Endodermal cell (in vitro differentiated cells): ENCODE measurements around the gene NNT. TPM values are rescaled to one million over a fixed set of nuclear protein-coding genes. Genes with fewer than 3 reads are reported as not detected.

ENCODE experiments used
- DNase-seq: peaks from one replicate; pipeline ENCODE4 v3.0.0-alpha.2; 2017
- H3K27ac ChIP-seq: 2 replicates; pipeline ENCODE4 v1.5.1; 2013; ENCODE audit warnings: mild to moderate bottlenecking, low read depth, low read length, moderate library complexity
- H3K27me3 ChIP-seq: 2 replicates; pipeline ENCODE4 v1.6.1; 2013; ENCODE audit warnings: mild to moderate bottlenecking, low read length, moderate library complexity; ENCODE audit not compliant: insufficient read depth, control insufficient read depth, poor library complexity, severe bottlenecking
- H3K36me3 ChIP-seq: 2 replicates; pipeline ENCODE4 v1.7.0; 2013; ENCODE audit warnings: mild to moderate bottlenecking, low read length, moderate library complexity; ENCODE audit not compliant: control insufficient read depth, insufficient read depth
- H3K4me1 ChIP-seq: one replicate; pipeline ENCODE4 v1.7.0; 2013; ENCODE audit warnings: low read length; ENCODE audit not compliant: control insufficient read depth, insufficient read depth
- H3K4me3 ChIP-seq: 2 replicates; pipeline ENCODE4 v1.5.1; 2013; ENCODE audit warnings: mild to moderate bottlenecking, low read length, moderate library complexity
- H3K9ac ChIP-seq: 2 replicates; pipeline ENCODE4 v1.6.1; 2013; ENCODE audit warnings: mild to moderate bottlenecking, low read length, moderate library complexity; ENCODE audit not compliant: poor library complexity, severe bottlenecking; ENCODE audit errors: extremely low read depth
- H3K9me3 ChIP-seq: 2 replicates; pipeline ENCODE4 v1.6.1; 2013; ENCODE audit warnings: mild to moderate bottlenecking, low read length, moderate library complexity; ENCODE audit not compliant: control insufficient read depth
- H3K27ac Mint-ChIP-seq: 2 replicates; pipeline ENCODE4 v1.8.0; 2020; ENCODE audit warnings: mixed read lengths
- H3K27me3 Mint-ChIP-seq: 2 replicates; pipeline ENCODE4 v1.8.0; 2021; ENCODE audit warnings: mild to moderate bottlenecking, mixed read lengths; ENCODE audit not compliant: insufficient read depth
- H3K36me3 Mint-ChIP-seq: 2 replicates; pipeline ENCODE4 v1.8.0; 2020; ENCODE audit warnings: low read depth, mixed read lengths
- H3K4me1 Mint-ChIP-seq: 2 replicates; pipeline ENCODE4 v1.8.0; 2020; ENCODE audit warnings: mixed read lengths
- H3K4me3 Mint-ChIP-seq: 2 replicates; pipeline ENCODE4 v1.8.0; 2020; ENCODE audit warnings: mild to moderate bottlenecking, moderate library complexity, mixed read lengths
- H3K9me3 Mint-ChIP-seq: 2 replicates; pipeline ENCODE4 v1.8.0; 2020; ENCODE audit warnings: mild to moderate bottlenecking, mixed read lengths
- WGBS, 2 experiments: methylation state at CpG; one replicate each; pipeline versions ENCODE4 v1.1.5 to v1.1.7; 2013; ENCODE audit warnings: missing lambda C conversion rate in 2 of 2, mixed read lengths in 1 of 2; ENCODE audit not compliant: insufficient coverage in 1 of 2, insufficient read length in 1 of 2; 5-methylcytosine and 5-hydroxymethylcytosine counted together
- total RNA-seq, 2 donors: library from RNA; stranded (reverse); fragmentation: NEBNext Ultra II Directional in 1 of 2; extraction: Animal tissue kit (Norgen Biotek cat#: 25700) in 1 of 2; gene quantifications; 2 replicates in 1 of 2; 3 replicates in 1 of 2; pipeline ENCODE4 v1.2.1, GENCODE V29; 2021
- TF ChIP-seq, protein P1 (sequence below): fragments of 200-600 bp; sonication (generic); conservative IDR thresholded peaks from 2 replicates; pipeline ENCODE4 v1.5.0; 2021; ENCODE audit warnings: antibody characterized with exemption, mild to moderate bottlenecking

NNT gene
- total RNA-seq, 2 donors from 2014 or later, result 27.5 to 27.9 TPM

DNA sequence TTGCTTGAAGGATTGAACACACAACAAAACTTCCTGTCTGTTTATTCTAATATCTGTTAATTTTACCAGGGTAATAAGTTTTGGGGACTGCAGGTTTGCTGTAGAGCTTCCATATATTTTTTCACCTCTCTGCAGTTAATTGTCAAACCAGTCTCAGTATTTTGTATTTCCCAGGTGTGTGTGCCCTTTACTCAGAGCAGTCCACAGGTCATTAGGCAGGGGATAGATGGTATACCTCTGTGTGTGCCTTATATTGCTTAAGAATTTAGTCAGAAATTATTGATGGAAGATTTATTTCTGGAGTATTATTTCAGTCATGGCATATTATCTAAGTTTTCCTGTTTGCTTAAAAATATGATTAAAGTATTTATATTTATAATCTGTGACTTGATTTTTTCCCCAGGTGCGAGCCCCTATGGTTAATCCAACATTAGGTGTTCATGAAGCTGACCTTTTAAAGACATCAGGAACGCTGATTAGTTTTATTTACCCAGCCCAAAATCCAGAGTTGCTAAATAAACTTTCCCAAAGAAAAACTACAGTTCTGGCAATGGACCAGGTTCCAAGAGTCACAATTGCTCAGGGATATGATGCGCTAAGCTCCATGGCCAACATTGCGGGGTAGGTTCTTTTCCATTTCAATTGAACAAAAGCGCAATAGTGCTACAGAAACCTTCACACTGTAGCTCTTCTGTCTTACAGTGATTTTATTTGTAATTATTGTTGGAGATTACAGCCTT, 12.6 kb downstream of the NNT start:
- H3K4me3 Mint-ChIP-seq, result no peak overlapping the region

DNA sequence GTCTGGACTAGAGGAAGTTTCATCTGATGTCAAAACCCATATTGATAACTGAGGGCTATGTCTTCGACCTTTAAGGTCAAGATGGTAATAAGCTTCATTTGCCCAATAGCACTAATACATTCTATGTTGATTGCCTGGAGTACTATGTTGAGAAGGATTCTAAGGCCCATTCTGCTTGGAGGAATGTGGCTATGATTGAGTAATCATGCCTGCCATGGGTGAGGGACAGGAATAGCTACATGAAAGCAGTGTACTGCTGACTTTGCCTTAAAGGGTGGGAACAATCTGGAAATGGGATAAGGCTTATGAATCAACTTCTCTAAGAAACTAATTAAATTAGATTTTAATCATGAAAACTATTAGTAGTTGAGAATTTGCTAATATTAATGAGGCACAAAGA, 13.6 kb downstream of the NNT start:
- H3K9me3 Mint-ChIP-seq, result no peaks in the 10 kb centered on the region

More for the DNA sequence above, 12.6 kb downstream of the NNT start:
- Histone ChIP-seq H3K9ac (no peak overlapping the region), H3K4me3 (no peak overlapping the region), H3K9me3 (no peaks in the 10 kb centered on the region), H3K4me1 (no peaks in the 10 kb centered on the region), H3K36me3 (peaks cover 50% of the 10 kb centered on the region), H3K27me3 (no peaks in the 10 kb centered on the region), H3K27ac (no peak overlapping the region)
- Mint-ChIP-seq H3K4me1 (no peaks in the 10 kb centered on the region), H3K36me3 (peaks cover 23% of the 10 kb centered on the region), H3K27ac (no peak overlapping the region), H3K9me3 (no peaks in the 10 kb centered on the region), H3K27me3 (no peaks in the 10 kb centered on the region)
- TF ChIP-seq, protein P1, sequence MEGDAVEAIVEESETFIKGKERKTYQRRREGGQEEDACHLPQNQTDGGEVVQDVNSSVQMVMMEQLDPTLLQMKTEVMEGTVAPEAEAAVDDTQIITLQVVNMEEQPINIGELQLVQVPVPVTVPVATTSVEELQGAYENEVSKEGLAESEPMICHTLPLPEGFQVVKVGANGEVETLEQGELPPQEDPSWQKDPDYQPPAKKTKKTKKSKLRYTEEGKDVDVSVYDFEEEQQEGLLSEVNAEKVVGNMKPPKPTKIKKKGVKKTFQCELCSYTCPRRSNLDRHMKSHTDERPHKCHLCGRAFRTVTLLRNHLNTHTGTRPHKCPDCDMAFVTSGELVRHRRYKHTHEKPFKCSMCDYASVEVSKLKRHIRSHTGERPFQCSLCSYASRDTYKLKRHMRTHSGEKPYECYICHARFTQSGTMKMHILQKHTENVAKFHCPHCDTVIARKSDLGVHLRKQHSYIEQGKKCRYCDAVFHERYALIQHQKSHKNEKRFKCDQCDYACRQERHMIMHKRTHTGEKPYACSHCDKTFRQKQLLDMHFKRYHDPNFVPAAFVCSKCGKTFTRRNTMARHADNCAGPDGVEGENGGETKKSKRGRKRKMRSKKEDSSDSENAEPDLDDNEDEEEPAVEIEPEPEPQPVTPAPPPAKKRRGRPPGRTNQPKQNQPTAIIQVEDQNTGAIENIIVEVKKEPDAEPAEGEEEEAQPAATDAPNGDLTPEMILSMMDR, result no peak
- 95 to 100% methylated on average over 3 to 5 of the region's 5 CpGs for WGBS, 2 experiments
- DNase-seq, result no peak

DNA sequence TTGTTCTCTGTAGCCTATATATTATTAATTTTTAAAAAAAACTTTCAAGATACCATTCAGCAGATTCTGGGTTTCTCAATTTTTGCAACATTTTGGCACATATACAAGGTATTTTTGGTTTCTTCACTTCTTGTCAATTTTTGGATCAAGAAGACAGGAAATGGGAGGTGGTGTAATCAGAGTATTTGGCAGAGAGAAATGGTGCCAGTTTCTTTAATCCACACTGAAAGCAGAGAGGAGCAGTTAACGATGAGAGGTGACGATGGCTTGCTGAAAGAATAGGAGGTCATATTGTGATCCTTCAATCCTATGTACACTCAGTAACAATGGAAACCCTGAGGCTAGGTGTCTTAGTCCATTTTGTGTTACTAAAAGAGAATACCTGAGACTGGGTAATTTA, 16.4 kb downstream of the NNT start:
- WGBS, 2 experiments, result 92 to 97% methylated on average over 2 of the region's 2 CpGs
- Histone ChIP-seq H3K36me3 (peaks cover 35% of the 10 kb centered on the region), H3K9ac (no peak overlapping the region), H3K27ac (no peak overlapping the region), H3K4me1 (no peaks in the 10 kb centered on the region), H3K27me3 (no peaks in the 10 kb centered on the region), H3K9me3 (no peaks in the 10 kb centered on the region), H3K4me3 (no peak overlapping the region)
- peaks cover 16% of the 10 kb centered on the region for H3K36me3 Mint-ChIP-seq
- H3K27ac Mint-ChIP-seq, result no peak overlapping the region
- DNase-seq, result no peak
- no peaks in the 10 kb centered on the region for H3K9me3 Mint-ChIP-seq
- TF ChIP-seq, protein P1, result no peak
- H3K27me3 Mint-ChIP-seq, result no peaks in the 10 kb centered on the region
- H3K4me3 Mint-ChIP-seq, result no peak overlapping the region
- no peaks in the 10 kb centered on the region for H3K4me1 Mint-ChIP-seq

More for the DNA sequence above, 13.6 kb downstream of the NNT start:
- H3K4me3 ChIP-seq, result no peak overlapping the region
- Mint-ChIP-seq H3K27ac (no peak overlapping the region), H3K4me3 (no peak overlapping the region), H3K27me3 (no peaks in the 10 kb centered on the region), H3K4me1 (no peaks in the 10 kb centered on the region), H3K36me3 (peaks cover 19% of the 10 kb centered on the region)
- no peaks in the 10 kb centered on the region for H3K9me3 ChIP-seq
- WGBS, 2 experiments, result 81% methylated on average over 1 of the region's 1 CpG; no CpG with 5 or more reads in 1 of the 2 experiments
- H3K27me3 ChIP-seq, result no peaks in the 10 kb centered on the region
- DNase-seq, result no peak
- H3K4me1 ChIP-seq, result no peaks in the 10 kb centered on the region
- no peak overlapping the region for H3K27ac ChIP-seq
- TF ChIP-seq, protein P1, result no peak
- no peak overlapping the region for H3K9ac ChIP-seq
- H3K36me3 ChIP-seq, result peaks cover 47% of the 10 kb centered on the region
